PC-3 (cell line): ENCODE measurements around the gene EMC9. TPM values are rescaled to one million over a fixed set of nuclear protein-coding genes. Genes with fewer than 3 reads are reported as not detected.
A peak's percentile ranks its signal among the peaks of the same experiment; 100 is the strongest.

Experiments used
- ATAC-seq: fragments of 200-7000 bp; cut with Tn5 transposase; 2 replicates; pipeline ENCODE4 v1.9.1; 2020; ENCODE audit warnings: mild to moderate bottlenecking, moderate library complexity
- Bru-seq: library from RNA; stranded (reverse); fragments of 400-500 nt; gene quantifications from one replicate; lab custom pipeline; 2021; lab: Mats Ljungman, UMichigan
- BruChase-seq, 2 experiments: library from RNA; stranded (reverse); fragments of 400-500 nt; gene quantifications; one replicate each; lab custom pipeline; 2021; lab: Mats Ljungman, UMichigan
- BruUV-seq: library from RNA; stranded (reverse); fragments of 400-500 nt; replicated peaks from 2 replicates; lab custom pipeline; 2021; lab: Mats Ljungman, UMichigan
- CTCF ChIA-PET: fragments of 300-600 bp; sonication (Branson Sonifier 250); formaldehyde crosslinking; loops from one replicate; lab custom pipeline; 2022; ENCODE audit warnings: antibody characterized with exemption; lab: Charles Lee
- POLR2A ChIA-PET: fragments of 300-600 bp; sonication (Branson Sonifier 250); formaldehyde crosslinking; loops from one replicate; lab custom pipeline; 2022; ENCODE audit warnings: antibody characterized with exemption; ENCODE audit not compliant: unreplicated experiment; lab: Charles Lee
- DNase-seq: peaks from one replicate; pipeline ENCODE4 v3.0.0-alpha.2; 2015
- H2AFZ ChIP-seq: fragments of 300-600 bp; sonication (generic); 2 replicates; pipeline ENCODE4 v1.6.0; 2016; ENCODE audit warnings: antibody characterized with exemption, low read length
- H3F3A ChIP-seq: fragments of 300-600 bp; sonication (generic); one replicate; pipeline ENCODE4 v1.6.0; 2017; ENCODE audit warnings: antibody characterized with exemption, low read length, control low read depth, mild to moderate bottlenecking; ENCODE audit not compliant: unreplicated experiment
- H3K27ac ChIP-seq: fragments of 300-600 bp; sonication (generic); 2 replicates; pipeline ENCODE4 v1.5.1; 2016; ENCODE audit warnings: mild to moderate bottlenecking, low read length
- H3K27me3 ChIP-seq: fragments of 300-600 bp; sonication (generic); 2 replicates; pipeline ENCODE4 v1.6.1; 2016; ENCODE audit warnings: low read length, mixed read lengths
- H3K36me3 ChIP-seq: fragments of 300-600 bp; sonication (generic); 2 replicates; pipeline ENCODE4 v1.6.1; 2016; ENCODE audit warnings: low read depth, mixed run types, low read length, mixed read lengths
- H3K4me1 ChIP-seq: fragments of 300-600 bp; sonication (generic); 2 replicates; pipeline ENCODE4 v1.5.1; 2016; ENCODE audit warnings: low read length; ENCODE audit not compliant: insufficient read depth
- H3K4me2 ChIP-seq: fragments of 300-600 bp; sonication (generic); 2 replicates; pipeline ENCODE4 v1.6.0; 2016; ENCODE audit warnings: low read length
- H3K4me3 ChIP-seq: fragments of 300-600 bp; sonication (generic); 2 replicates; pipeline ENCODE4 v1.5.1; 2016; ENCODE audit warnings: mild to moderate bottlenecking, low read length, mixed read lengths
- H3K79me2 ChIP-seq: fragments of 300-600 bp; sonication (generic); 2 replicates; pipeline ENCODE4 v1.6.1; 2017; ENCODE audit warnings: low read length, mixed read lengths
- H3K9ac ChIP-seq: fragments of 300-600 bp; sonication (generic); 2 replicates; pipeline ENCODE4 v1.6.0; 2016; ENCODE audit warnings: mild to moderate bottlenecking, low read length
- H3K9me2 ChIP-seq: fragments of 300-600 bp; sonication (generic); replicated peaks from 2 replicates; pipeline ENCODE4 v1.6.1; 2016; ENCODE audit warnings: mixed run types, low read length, mixed read lengths
- H3K9me3 ChIP-seq: fragments of 300-600 bp; sonication (generic); 2 replicates; pipeline ENCODE4 v1.6.1; 2016; ENCODE audit warnings: low read length, mixed read lengths
- H4K20me1 ChIP-seq: fragments of 300-600 bp; sonication (generic); 2 replicates; pipeline ENCODE4 v1.6.1; 2016; ENCODE audit warnings: low read length, mixed read lengths
- EZH2 ChIP-seq: fragments of 300-600 bp; sonication (generic); IDR thresholded peaks from one replicate; pipeline ENCODE4 v1.6.1; 2017; ENCODE audit warnings: antibody characterized with exemption, mild to moderate bottlenecking, low read length; ENCODE audit not compliant: unreplicated experiment
- EZH2phosphoT487 ChIP-seq: fragments of 300-600 bp; sonication (generic); IDR thresholded peaks from 2 replicates; pipeline ENCODE4 v1.6.1; 2018; ENCODE audit warnings: mild to moderate bottlenecking, antibody characterized with exemption, low read length, borderline replicate concordance
- intact Hi-C: fragments of 100-400 bp; cut with micrococcal nuclease; formaldehyde crosslinking; loops from 2 replicates; pipeline ENCODE4 v1.9.0; 2023
- long read RNA-seq: library from polyadenylated mRNA; unstranded; transcript quantifications from one replicate; pipeline ENCODE4 v2.0.0, GENCODE V29; 2021; ENCODE audit not compliant: unreplicated experiment
- total RNA-seq: library from RNA; depleted of rRNA; stranded (reverse); fragments of >200 nt; gene quantifications from 2 replicates; pipeline ENCODE4 v1.2.3, GENCODE V29; 2014; rRNA removed
- TF ChIP-seq, protein P1 (sequence below): fragments of 300-600 bp; sonication (generic); conservative IDR thresholded peaks from 2 replicates; pipeline ENCODE4 v1.5.1; 2017; ENCODE audit warnings: antibody characterized with exemption, low read depth, mild to moderate bottlenecking, low read length

The EMC9 gene
- total RNA-seq: 30.1 and 36.7 TPM in 2 replicates
- Bru-seq, nascent RNA: percentile 80 among the genes with signal in this experiment
- BruChase-seq, experiment 1, labeled RNA remaining after a 6-hour chase: percentile 89 among the genes with signal in this experiment
- percentile 82 among the genes with signal in this experiment for BruChase-seq, experiment 2, labeled RNA remaining after a 2-hour chase
- long read RNA-seq, transcript EMC9-202 (5 exons, 953 nt): major isoform, 16 of 33 reads
- long read RNA-seq, partial matches to known transcripts: 6 of 33 reads
- long read RNA-seq, other reads (novel, unspliced or antisense): 7 of 33 reads

- Histone ChIP-seq H3K27me3 (no peaks in the 10 kb centered on the region), H3F3A (no peaks in the 10 kb centered on the region), H3K27ac (peak within 1 kb of the TSS; percentile 33), H3K9me3 (no peaks in the 10 kb centered on the region), H3K4me1 (peaks cover 30% of the 10 kb centered on the region), H2AFZ (peak within 1 kb of the TSS; percentile 73), H4K20me1 (no peaks in the 10 kb centered on the region), H3K79me2 (peaks cover 58% of the 10 kb centered on the region), H3K4me2 (peak within 1 kb of the TSS; percentile 92), H3K9ac (peak within 1 kb of the TSS; percentile 75), H3K36me3 (peaks cover 19% of the 10 kb centered on the region; the same call in 1 of the 2 replicates), H3K9me2 (no peaks in the 10 kb centered on the region), H3K4me3 (peak within 1 kb of the TSS; percentile 91)
- ChIA-PET CTCF (interaction anchor here (1.2 kb wide), 1 partner anchor 33 kb away, joined by 4 read pairs; no protein-coding TSS in a partner anchor), POLR2A (interaction anchor here (0.5 to 1.3 kb wide), 5 partner anchors 20 to 820 kb away, joined by 3 to 7 read pairs (median 5); partner anchors contain the start of genes DCAF11, IRF9, NRL and PABPN1)
- intact Hi-C loops: loop anchor here (1.0 to 2.0 kb wide), 2 partner anchors 27 to 46 kb away; partner anchors contain the start of genes DCAF11, NRL and PCK2
- peak; percentile 99 for DNase-seq
- peak; percentile 85 for ATAC-seq
- TSS peak; percentile 65 for BruUV-seq
- TF ChIP-seq EZH2 (no peak), EZH2phosphoT487 (no peak)
- TF ChIP-seq, protein P1, sequence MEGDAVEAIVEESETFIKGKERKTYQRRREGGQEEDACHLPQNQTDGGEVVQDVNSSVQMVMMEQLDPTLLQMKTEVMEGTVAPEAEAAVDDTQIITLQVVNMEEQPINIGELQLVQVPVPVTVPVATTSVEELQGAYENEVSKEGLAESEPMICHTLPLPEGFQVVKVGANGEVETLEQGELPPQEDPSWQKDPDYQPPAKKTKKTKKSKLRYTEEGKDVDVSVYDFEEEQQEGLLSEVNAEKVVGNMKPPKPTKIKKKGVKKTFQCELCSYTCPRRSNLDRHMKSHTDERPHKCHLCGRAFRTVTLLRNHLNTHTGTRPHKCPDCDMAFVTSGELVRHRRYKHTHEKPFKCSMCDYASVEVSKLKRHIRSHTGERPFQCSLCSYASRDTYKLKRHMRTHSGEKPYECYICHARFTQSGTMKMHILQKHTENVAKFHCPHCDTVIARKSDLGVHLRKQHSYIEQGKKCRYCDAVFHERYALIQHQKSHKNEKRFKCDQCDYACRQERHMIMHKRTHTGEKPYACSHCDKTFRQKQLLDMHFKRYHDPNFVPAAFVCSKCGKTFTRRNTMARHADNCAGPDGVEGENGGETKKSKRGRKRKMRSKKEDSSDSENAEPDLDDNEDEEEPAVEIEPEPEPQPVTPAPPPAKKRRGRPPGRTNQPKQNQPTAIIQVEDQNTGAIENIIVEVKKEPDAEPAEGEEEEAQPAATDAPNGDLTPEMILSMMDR: no peak
Observed at GRCh38 chr14:24141097-24141880, at the start of gene EMC9. Gene EMC9, minus strand, starts transcription at chr14:24141591. Its CDS starts 287 bp downstream, at chr14:24141304.

DNA sequence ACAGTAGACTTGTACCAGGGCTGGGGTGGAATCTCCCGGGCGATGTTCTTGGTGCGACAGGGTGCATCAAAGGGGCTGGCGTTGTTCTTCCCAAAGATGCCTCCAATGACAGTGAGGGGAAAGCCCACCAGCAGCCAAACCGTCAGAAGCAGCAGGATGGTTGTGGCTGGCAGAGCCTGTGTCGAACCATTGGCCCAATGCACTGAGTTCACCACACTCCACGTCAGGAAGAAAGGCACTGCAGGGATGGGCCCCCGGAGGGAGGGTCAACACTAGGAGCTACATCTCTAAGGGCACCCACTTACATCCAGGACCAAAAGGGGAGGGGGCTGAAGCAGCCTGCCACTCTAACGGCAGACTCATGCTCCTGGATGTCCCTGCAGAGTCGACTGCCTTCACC is 49.0 kb upstream of the EMC9 start:
- Histone ChIP-seq H3K4me3 (no peak overlapping the region), H3K36me3 (peaks cover 24% of the 10 kb centered on the region; the same call in 1 of the 2 replicates), H3K27me3 (no peaks in the 10 kb centered on the region), H3F3A (no peaks in the 10 kb centered on the region), H3K79me2 (peaks cover 61% of the 10 kb centered on the region), H2AFZ (no peak overlapping the region), H4K20me1 (no peaks in the 10 kb centered on the region), H3K27ac (no peak overlapping the region), H3K4me2 (no peak overlapping the region), H3K4me1 (peaks cover 17% of the 10 kb centered on the region), H3K9me2 (no peaks in the 10 kb centered on the region), H3K9ac (no peak overlapping the region), H3K9me3 (no peaks in the 10 kb centered on the region)
- ChIA-PET CTCF (no interaction called here), POLR2A (no interaction called here)
- TF ChIP-seq, protein P1: no peak
- no peak for TF ChIP-seq EZH2phosphoT487
- TF ChIP-seq EZH2: no peak
- BruUV-seq: no TSS peak
- no peak for ATAC-seq
- no peak for DNase-seq
- intact Hi-C loops: no loop called here
